Endothelial cell of umbilical vein (primary cell): ENCODE data around the gene CDK2. TPM values are rescaled to one million over a fixed set of nuclear protein-coding genes. Genes with fewer than 3 reads are reported as not detected.

Experiments
- BruUV-seq: library from RNA; stranded (reverse); fragments of 400-500 nt; replicated peaks from 2 replicates; lab custom pipeline; 2021; lab: Mats Ljungman, UMichigan
- CTCF ChIA-PET: fragments of 300-600, 350-600 bp; sonication (Branson Sonifier 250); formaldehyde crosslinking; loops from one replicate; lab custom pipeline; 2021; ENCODE audit warnings: antibody characterized with exemption, inconsistent platforms; lab: Charles Lee
- POLR2A ChIA-PET: fragments of 300-600, 350-600 bp; sonication (Branson Sonifier 250); formaldehyde crosslinking; loops from one replicate; lab custom pipeline; 2021; ENCODE audit warnings: antibody characterized with exemption, inconsistent platforms; lab: Charles Lee
- DNase-seq: peaks from one replicate; pipeline ENCODE4 v3.0.0-alpha.2; 2011; ENCODE audit warnings: low read depth, low spot score
- FAIRE-seq: peaks from 2 replicates; lab custom pipeline; 2011; peaks lifted over from hg19 to GRCh38; lab: Jason Lieb, UNC
- H2AFZ ChIP-seq: 2 replicates; pipeline ENCODE4 v1.6.0; 2012; ENCODE audit warnings: low read depth, low read length, control low read depth, inconsistent platforms
- H3K27ac ChIP-seq: 2 replicates; pipeline ENCODE4 v1.5.1; 2011; ENCODE audit warnings: low read depth, mild to moderate bottlenecking, control low read depth, low read length, moderate library complexity; ENCODE audit not compliant: insufficient read depth
- H3K27me3 ChIP-seq, 2 experiments: 2 replicates each; pipeline versions ENCODE4 v1.6.0 to v1.6.1; 2011; ENCODE audit warnings: low read length in 2 of 2, mixed read lengths in 1 of 2; ENCODE audit not compliant: control insufficient read depth in 2 of 2, insufficient read depth in 2 of 2
- H3K36me3 ChIP-seq, 2 experiments: 2 replicates in 1 of 2; 3 replicates in 1 of 2; pipeline ENCODE4 v1.5.1; 2011; ENCODE audit warnings: low read length in 2 of 2, mild to moderate bottlenecking in 1 of 2, moderate library complexity in 1 of 2; ENCODE audit not compliant: control insufficient read depth in 2 of 2, insufficient read depth in 2 of 2; ENCODE audit errors: extremely low read depth in 1 of 2
- H3K4me1 ChIP-seq: 3 replicates; pipeline ENCODE4 v1.5.1; 2011; ENCODE audit warnings: mild to moderate bottlenecking, low read length; ENCODE audit not compliant: control insufficient read depth, insufficient read depth; ENCODE audit errors: extremely low read depth
- H3K4me2 ChIP-seq: 2 replicates; pipeline ENCODE4 v1.6.1; 2011; ENCODE audit warnings: low read length, control low read depth, mixed read lengths; ENCODE audit not compliant: insufficient read depth
- H3K4me3 ChIP-seq, 3 experiments: fragments of 200-600 bp in 1 of 3; sonication (generic), shearing (Covaris generic) in 1 of 3; replicated peaks in 1 of 3; 2 replicates each; pipeline ENCODE4 v1.5.1; 2011 to 2016; ENCODE audit warnings: control low read depth in 3 of 3, low read length in 3 of 3, mild to moderate bottlenecking in 2 of 3, inconsistent platforms in 1 of 3, low read depth in 1 of 3, moderate library complexity in 1 of 3; ENCODE audit not compliant: insufficient read depth in 1 of 3
- H3K79me2 ChIP-seq: 2 replicates; pipeline ENCODE4 v1.6.0; 2012; ENCODE audit warnings: low read length, inconsistent platforms; ENCODE audit not compliant: control insufficient read depth, insufficient read depth
- H3K9ac ChIP-seq: replicated peaks from 2 replicates; pipeline ENCODE3; 2011; ENCODE audit warnings: low read length, control low read depth; ENCODE audit not compliant: insufficient read depth; ENCODE audit errors: extremely low read depth
- H3K9me1 ChIP-seq: replicated peaks from 3 replicates; pipeline ENCODE4 v1.6.0; 2011; ENCODE audit warnings: mild to moderate bottlenecking, low read length; ENCODE audit not compliant: control insufficient read depth, insufficient read depth; ENCODE audit errors: extremely low read depth
- H3K9me3 ChIP-seq: replicated peaks from 2 replicates; pipeline ENCODE4 v1.5.1; 2012; ENCODE audit warnings: low read length, inconsistent platforms; ENCODE audit not compliant: control insufficient read depth, insufficient read depth
- H4K20me1 ChIP-seq: replicated peaks from 2 replicates; pipeline ENCODE3; 2011; ENCODE audit warnings: mild to moderate bottlenecking, low read length; ENCODE audit not compliant: control insufficient read depth, insufficient read depth; ENCODE audit errors: extremely low read depth
- CTCF ChIP-seq, 2 donors: IDR thresholded peaks; 1 replicate in 1 of 2; 2 replicates in 1 of 2; pipeline ENCODE4 v1.5.1; 2011; ENCODE audit warnings: low read length in 2 of 2, mild to moderate bottlenecking in 2 of 2, moderate library complexity in 2 of 2, control low read depth in 1 of 2, inconsistent platforms in 1 of 2, low read depth in 1 of 2; ENCODE audit not compliant: insufficient read depth in 1 of 2; ENCODE audit errors: extremely low read depth in 1 of 2
- EZH2 ChIP-seq: IDR thresholded peaks from 2 replicates; pipeline ENCODE4 v1.6.1; 2012; ENCODE audit warnings: borderline replicate concordance, low read depth, mild to moderate bottlenecking, moderate library complexity, low read length, inconsistent platforms; ENCODE audit not compliant: severe bottlenecking
- FOS ChIP-seq: IDR thresholded peaks from 2 replicates; pipeline ENCODE4 v1.6.1; 2011; ENCODE audit warnings: mild to moderate bottlenecking, low read length, moderate library complexity, borderline replicate concordance; ENCODE audit not compliant: insufficient read depth
- GATA2 ChIP-seq: IDR thresholded peaks from 2 replicates; pipeline ENCODE4 v1.7.0; 2011; ENCODE audit warnings: low read depth, mild to moderate bottlenecking, moderate library complexity, mixed read lengths, low read length; ENCODE audit not compliant: insufficient read length, insufficient read depth
- JUN ChIP-seq: IDR thresholded peaks from 2 replicates; pipeline ENCODE4 v1.6.1; 2011; ENCODE audit warnings: borderline replicate concordance, low read depth; ENCODE audit not compliant: insufficient read length, insufficient read depth
- MYC ChIP-seq: IDR thresholded peaks from one replicate; pipeline ENCODE4 v1.6.1; 2011; ENCODE audit warnings: mild to moderate bottlenecking, low read depth, low read length
- POLR2A ChIP-seq: IDR thresholded peaks from 2 replicates; pipeline ENCODE4 v1.6.1; 2012; ENCODE audit warnings: low read depth, mild to moderate bottlenecking, control low read depth, low read length
- POLR2AphosphoS5 ChIP-seq: IDR thresholded peaks from 2 replicates; pipeline ENCODE4 v1.6.1; 2012; ENCODE audit warnings: low read depth, mild to moderate bottlenecking, control low read depth, low read length, moderate library complexity; ENCODE audit not compliant: insufficient read depth
- dilution Hi-C: fragments of 300-500 bp; cut with MboI; formaldehyde crosslinking; loops from one replicate; pipeline ENCODE4 v1.15.0; 2019; ENCODE audit warnings: low sequenced_read_pairs; ENCODE audit not compliant: extremely low pct_ligation_motif_present
- intact Hi-C: fragments of 100-400 bp; cut with micrococcal nuclease; formaldehyde crosslinking; loops from one replicate; pipeline ENCODE4 v1.10.0; 2022
- polyA plus RNA-seq, 4 experiments: library from polyadenylated mRNA; depleted of rRNA in 3 of 4; stranded (reverse) in 3 of 4; unstranded in 1 of 4; fragments of >200 nt; gene quantifications; 2 replicates each; pipeline versions ENCODE4 v1.2.1 to v1.2.3, GENCODE V29; 2011 to 2012; ENCODE audit warnings: missing spikeins in 1 of 4
- total RNA-seq: library from RNA; stranded (reverse); gene quantifications from 2 replicates; pipeline ENCODE4 v1.2.3, GENCODE V29; 2021
- TF ChIP-seq, protein P1 (sequence below): IDR thresholded peaks from 2 replicates; pipeline ENCODE4 v1.6.1; 2011; ENCODE audit not compliant: insufficient read depth, insufficient read length

CDK2 gene
- total and polyA plus RNA-seq, 2 donors (not counting 3 experiments of a cell fraction or from before 2014, with no cell fraction given): 46.7 to 69.8 TPM

GRCh38 chr12:55978393-55978792 lies 11.8 kb downstream of the CDK2 start:
- no peak for TF ChIP-seq JUN
- TF ChIP-seq MYC: no peak
- TF ChIP-seq CTCF (IDR thresholded peaks at IDR 0.05; ENCODE audit: extremely low read depth in 1 of 2, insufficient read depth in 1 of 2, low read depth in 1 of 2, low read length in 2 of 2): no peak
- TF ChIP-seq EZH2: no peak
- TF ChIP-seq POLR2A: no peak
- TF ChIP-seq, protein P1, sequence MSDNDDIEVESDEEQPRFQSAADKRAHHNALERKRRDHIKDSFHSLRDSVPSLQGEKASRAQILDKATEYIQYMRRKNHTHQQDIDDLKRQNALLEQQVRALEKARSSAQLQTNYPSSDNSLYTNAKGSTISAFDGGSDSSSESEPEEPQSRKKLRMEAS: no peak
- no peak for TF ChIP-seq POLR2AphosphoS5
- TF ChIP-seq GATA2: no peak
- no peak for TF ChIP-seq FOS

More at GRCh38 chr12:55978393-55978792, 11.8 kb downstream of the CDK2 start:
- Histone ChIP-seq H3K79me2 (peaks cover 57% of the 10 kb centered on the region), H3K27ac (no peak overlapping the region), H3K9me1 (no peaks in the 10 kb centered on the region), H2AFZ (no peak overlapping the region), H3K4me2 (no peak overlapping the region), H3K36me3 (peaks cover 4 to 5% of the 10 kb centered on the region in 2 experiments), H3K4me3 (no peak overlapping the region), H3K4me1 (peaks cover 16% of the 10 kb centered on the region), H3K9me3 (no peaks in the 10 kb centered on the region), H4K20me1 (no peaks in the 10 kb centered on the region), H3K9ac (no peak overlapping the region), H3K27me3 (no peaks in the 10 kb centered on the region)
- POLR2A ChIA-PET: no interaction called here
- DNase-seq (no peak), FAIRE-seq (no peak)
- BruUV-seq: no TSS peak
- CTCF ChIA-PET: interaction anchor here (0.7 to 1.2 kb wide), 2 partner anchors 20 to 51 kb away, joined by 3 read pairs; no protein-coding TSS in a partner anchor
- intact Hi-C loops (no loop called here), dilution Hi-C loops (no loop called here)
